Caco-2 (cell line): ENCODE data around the gene SEBOX. TPM values are rescaled to one million over a fixed set of nuclear protein-coding genes. Genes with fewer than 3 reads are reported as not detected.

Experiments used
- BruUV-seq: library from RNA; stranded (reverse); fragments of 400-500 nt; replicated peaks from 2 replicates; lab custom pipeline; 2021; lab: Mats Ljungman, UMichigan
- CTCF ChIA-PET: fragments of 300-600 bp; sonication (Branson Sonifier 250); formaldehyde crosslinking; loops from one replicate; lab custom pipeline; 2022; ENCODE audit warnings: antibody characterized with exemption; lab: Charles Lee
- POLR2A ChIA-PET: fragments of 300-600 bp; sonication (Branson Sonifier 250); formaldehyde crosslinking; loops from one replicate; lab custom pipeline; 2022; ENCODE audit warnings: antibody characterized with exemption; lab: Charles Lee
- DNase-seq, 2 experiments: peaks; one replicate each; pipeline versions ENCODE4 v3.0.0 to v3.0.0-alpha.2; 2020 to 2022
- H3K27me3 ChIP-seq: replicated peaks from 2 replicates; pipeline ENCODE4 v1.6.0; 2011; ENCODE audit warnings: low read length; ENCODE audit not compliant: control insufficient read depth, insufficient read depth
- H3K36me3 ChIP-seq: 2 replicates; pipeline ENCODE4 v1.5.1; 2011; ENCODE audit warnings: low read length; ENCODE audit not compliant: control insufficient read depth, insufficient read depth
- H3K4me1 ChIP-seq: fragments of 250-450 bp; sonication (Bioruptor Pico); 2 replicates; pipeline ENCODE4 v1.5.1; 2020; ENCODE audit warnings: mild to moderate bottlenecking
- H3K4me3 ChIP-seq: 2 replicates; pipeline ENCODE4 v1.5.1; 2011; ENCODE audit warnings: low read depth, mild to moderate bottlenecking, control low read depth, low read length
- H3K9me3 ChIP-seq: fragments of 250-450 bp; sonication (Bioruptor Pico); 2 replicates; pipeline ENCODE4 v1.5.1; 2020; ENCODE audit warnings: mild to moderate bottlenecking, moderate library complexity
- H3K27ac Mint-ChIP-seq: one replicate; pipeline ENCODE4 v1.8.0; 2022; ENCODE audit warnings: mixed read lengths; ENCODE audit not compliant: unreplicated experiment
- H3K27me3 Mint-ChIP-seq: one replicate; pipeline ENCODE4 v1.8.0; 2022; ENCODE audit warnings: mixed read lengths; ENCODE audit not compliant: insufficient read depth, unreplicated experiment
- H3K36me3 Mint-ChIP-seq: one replicate; pipeline ENCODE4 v1.8.0; 2022; ENCODE audit warnings: mild to moderate bottlenecking, mixed read lengths; ENCODE audit not compliant: insufficient read depth, unreplicated experiment
- H3K4me1 Mint-ChIP-seq: one replicate; pipeline ENCODE4 v1.8.0; 2022; ENCODE audit warnings: low read depth, mixed read lengths; ENCODE audit not compliant: unreplicated experiment
- H3K4me3 Mint-ChIP-seq: one replicate; pipeline ENCODE4 v1.8.0; 2022; ENCODE audit warnings: mild to moderate bottlenecking, moderate library complexity, mixed read lengths; ENCODE audit not compliant: unreplicated experiment
- H3K9me3 Mint-ChIP-seq: one replicate; pipeline ENCODE4 v1.8.0; 2022; ENCODE audit warnings: mixed read lengths; ENCODE audit not compliant: unreplicated experiment
- CTCF ChIP-seq, 2 experiments: fragments of 200-600 bp in 1 of 2; IDR thresholded peaks; 1 replicate in 1 of 2; 2 replicates in 1 of 2; pipeline versions ENCODE4 v1.5.1 to v1.8.0; 2011 to 2022; ENCODE audit warnings: antibody characterized with exemption in 1 of 2, control low read depth in 1 of 2, inconsistent platforms in 1 of 2, low read depth in 1 of 2, low read length in 1 of 2, mild to moderate bottlenecking in 1 of 2, moderate library complexity in 1 of 2; ENCODE audit not compliant: insufficient read depth in 1 of 2, severe bottlenecking in 1 of 2, unreplicated experiment in 1 of 2
- intact Hi-C: fragments of 100-400 bp; cut with micrococcal nuclease; formaldehyde crosslinking; loops from one replicate; pipeline ENCODE4 v1.10.0; 2022; ENCODE audit not compliant: unreplicated experiment
- total RNA-seq: library from RNA; stranded (reverse); gene quantifications from 2 replicates; pipeline ENCODE4 v1.2.3, GENCODE V29; 2022

The SEBOX gene
- total RNA-seq, 1 experiment from 2014 or later: not detected

GRCh38 chr17:28317966-28318758 lies 46.8 kb downstream of the SEBOX start:
- H3K4me3 ChIP-seq: peak overlapping the region; percentile 67
- DNase-seq: peak; percentile 70 to 75
- no peaks in the 10 kb centered on the region for H3K9me3 ChIP-seq
- H3K27me3 ChIP-seq: no peaks in the 10 kb centered on the region
- Mint-ChIP-seq H3K36me3 (peaks cover 26% of the 10 kb centered on the region), H3K4me1 (peaks cover 46% of the 10 kb centered on the region), H3K27ac (peak overlapping the region; percentile 43), H3K27me3 (no peaks in the 10 kb centered on the region), H3K4me3 (peak overlapping the region; percentile 76), H3K9me3 (no peaks in the 10 kb centered on the region)
- BruUV-seq: TSS peak; percentile 94
- H3K36me3 ChIP-seq: peaks cover 1% of the 10 kb centered on the region; the same call in 1 of the 2 replicates
- POLR2A ChIA-PET: interaction anchor here (0.6 to 4.6 kb wide), 10 partner anchors 17 to 783 kb away, joined by 3 to 75 read pairs (median 3); partner anchors contain the start of genes IFT20, POLDIP2, TNFAIP1 and VTN
- CTCF ChIA-PET: interaction anchor here (0.6 to 3.5 kb wide), 11 partner anchors 14 to 425 kb away, joined by 3 to 34 read pairs (median 4); partner anchors contain the start of genes IFT20, POLDIP2, TNFAIP1 and VTN
- peak in 1 of 2 experiments; percentile 30 for TF ChIP-seq CTCF (IDR thresholded peaks at IDR 0.05; ENCODE audit: insufficient read depth in 1 of 2, low read depth in 1 of 2, low read length in 1 of 2, severe bottlenecking in 1 of 2, unreplicated experiment in 1 of 2)
- intact Hi-C loops: no loop called here
- peaks cover 16% of the 10 kb centered on the region for H3K4me1 ChIP-seq

DNA sequence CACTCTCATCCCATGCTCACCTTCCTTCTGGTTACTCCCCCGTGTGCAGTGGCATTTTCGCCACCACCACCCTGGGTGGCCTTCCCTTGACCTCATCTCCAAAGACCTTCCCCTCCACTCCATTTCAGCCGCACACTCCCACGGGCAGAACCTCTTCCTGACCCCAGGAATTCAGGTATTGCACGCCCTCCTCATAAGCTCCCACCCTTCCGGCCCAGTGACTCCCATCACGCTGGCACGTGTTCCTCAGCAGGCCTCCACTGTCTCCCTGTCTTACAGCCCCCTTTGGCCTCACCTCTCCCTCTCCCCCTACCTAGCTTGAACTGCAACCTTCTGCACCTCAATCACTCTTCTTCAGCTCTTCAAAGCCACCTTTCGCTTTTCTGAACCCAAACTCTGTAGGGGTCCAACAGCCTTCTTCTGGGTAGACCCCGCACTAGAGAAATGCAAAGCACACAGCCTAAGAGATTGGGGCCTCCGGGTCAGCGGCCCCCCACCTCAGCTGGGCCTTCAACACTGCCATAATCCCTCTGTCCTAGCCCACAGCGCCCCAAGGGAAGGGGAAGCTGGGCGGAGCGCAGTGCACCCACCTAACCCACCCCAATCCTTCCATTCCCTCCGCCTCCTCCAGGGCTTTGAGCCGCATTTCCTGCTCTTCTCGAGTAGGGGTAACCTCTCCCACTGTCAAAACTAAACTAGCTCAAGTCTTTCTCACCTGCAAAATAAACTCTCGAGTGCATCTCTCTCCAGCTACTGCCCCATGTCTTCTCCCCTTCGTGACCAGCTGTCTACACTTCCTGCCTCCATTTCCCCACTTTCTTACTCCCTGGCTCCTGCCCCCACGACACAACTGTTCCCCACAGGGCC lies 47.7 kb downstream of the SEBOX start:
- peak overlapping the region; percentile 43 for H3K27ac Mint-ChIP-seq
- Histone ChIP-seq H3K36me3 (peaks cover 1% of the 10 kb centered on the region; the same call in 1 of the 2 replicates), H3K27me3 (no peaks in the 10 kb centered on the region), H3K4me3 (peak overlapping the region; percentile 67), H3K4me1 (peaks cover 16% of the 10 kb centered on the region), H3K9me3 (no peaks in the 10 kb centered on the region)
- H3K4me3 Mint-ChIP-seq: peak overlapping the region; percentile 76
- no peak for TF ChIP-seq CTCF (IDR thresholded peaks at IDR 0.05; ENCODE audit: insufficient read depth in 1 of 2, low read depth in 1 of 2, low read length in 1 of 2, severe bottlenecking in 1 of 2, unreplicated experiment in 1 of 2)
- no peaks in the 10 kb centered on the region for H3K27me3 Mint-ChIP-seq
- no TSS peak for BruUV-seq
- peaks cover 26% of the 10 kb centered on the region for H3K36me3 Mint-ChIP-seq
- peaks cover 38% of the 10 kb centered on the region for H3K4me1 Mint-ChIP-seq
- ChIA-PET POLR2A (interaction anchor here (0.9 to 4.6 kb wide), 5 partner anchors 18 to 428 kb away, joined by 3 to 75 read pairs (median 7); partner anchors contain the start of genes IFT20, POLDIP2 and TNFAIP1), CTCF (interaction anchor here (0.6 to 3.5 kb wide), 8 partner anchors 13 to 424 kb away, joined by 3 to 34 read pairs (median 4); partner anchors contain the start of genes IFT20, POLDIP2 and TNFAIP1)
- no peaks in the 10 kb centered on the region for H3K9me3 Mint-ChIP-seq
- no peak for DNase-seq
- intact Hi-C loops: no loop called here
